HG02852 (cell line): ENCODE results near the gene PLOD2.
"Not testable (repeated sequence)": the region's sequence is repeated elsewhere in the genome, so short reads cannot be mapped to it uniquely, and the experiment has no call there.

Experiments
- ATAC-seq: cut with Tn5 transposase; IDR thresholded peaks from one replicate; pipeline ENCODE4 v1.9.1; 2021; ENCODE audit warnings: mild to moderate bottlenecking, moderate library complexity; ENCODE audit not compliant: unreplicated experiment

Gene PLOD2

GRCh38 chr3:146142757-146143156, 18.2 kb downstream of the PLOD2 start:
- no peak for ATAC-seq

DNA sequence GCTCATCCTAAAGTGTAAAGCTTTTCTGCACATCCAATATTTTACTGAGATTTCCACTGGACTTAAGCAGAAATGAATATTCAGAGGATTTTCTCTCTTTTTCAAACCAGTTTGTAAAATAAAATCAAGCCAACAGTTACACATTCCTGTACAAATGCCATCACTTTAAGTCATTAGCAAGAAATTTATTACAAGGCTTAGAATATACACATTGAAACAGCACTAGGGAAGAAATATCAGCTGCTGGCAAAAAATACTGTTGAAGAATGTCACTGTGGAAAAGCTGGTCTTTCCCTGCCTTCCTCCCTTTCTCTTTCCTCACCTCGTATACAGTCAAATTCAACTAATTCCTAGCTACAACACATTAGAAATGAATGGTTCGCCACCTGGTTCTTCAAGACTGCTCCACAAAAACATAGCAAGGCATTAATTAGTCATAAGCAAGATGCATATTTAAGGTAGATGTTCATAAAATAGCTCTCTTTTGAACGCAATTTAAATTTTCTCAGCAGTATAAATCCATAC, 21.3 kb downstream of the PLOD2 start:
- no peak for ATAC-seq

GRCh38 chr3:146138902-146139301, 22.1 kb downstream of the PLOD2 start:
- ATAC-seq = no peak

GRCh38 chr3:146136647-146137046, 24.3 kb downstream of the PLOD2 start:
- ATAC-seq = no peak

- ATAC-seq = no peak
These were observed 26.5 kb downstream of the PLOD2 start for GRCh38 chr3:146134348-146135117.

- ATAC-seq = no peak
These were observed 27.5 kb downstream of the PLOD2 start for GRCh38 chr3:146133441-146133840.

GRCh38 chr3:146131616-146132410, 29.2 kb downstream of the PLOD2 start:
- ATAC-seq = no peak

GRCh38 chr3:146130881-146131371, 30.1 kb downstream of the PLOD2 start:
- no peak for ATAC-seq

DNA sequence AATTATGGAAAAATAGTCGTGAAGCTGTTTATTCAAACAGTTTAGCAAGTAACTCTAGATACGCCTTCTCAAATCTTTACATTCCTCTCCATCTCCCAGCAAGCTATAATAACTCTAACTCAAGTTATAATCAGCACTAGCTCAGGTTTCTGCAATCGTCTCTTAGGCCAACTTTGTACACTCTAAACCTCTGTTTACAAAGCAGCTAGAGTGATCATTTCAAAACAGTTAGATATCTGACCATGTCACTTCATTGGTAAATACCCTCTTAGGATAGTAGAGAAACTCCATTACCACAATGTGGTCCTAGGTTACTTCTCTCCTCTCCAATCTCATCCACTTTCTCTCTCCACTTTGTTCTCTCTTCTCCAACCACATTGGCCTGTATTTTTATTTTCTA, 31.2 kb downstream of the PLOD2 start:
- no peak for ATAC-seq

DNA sequence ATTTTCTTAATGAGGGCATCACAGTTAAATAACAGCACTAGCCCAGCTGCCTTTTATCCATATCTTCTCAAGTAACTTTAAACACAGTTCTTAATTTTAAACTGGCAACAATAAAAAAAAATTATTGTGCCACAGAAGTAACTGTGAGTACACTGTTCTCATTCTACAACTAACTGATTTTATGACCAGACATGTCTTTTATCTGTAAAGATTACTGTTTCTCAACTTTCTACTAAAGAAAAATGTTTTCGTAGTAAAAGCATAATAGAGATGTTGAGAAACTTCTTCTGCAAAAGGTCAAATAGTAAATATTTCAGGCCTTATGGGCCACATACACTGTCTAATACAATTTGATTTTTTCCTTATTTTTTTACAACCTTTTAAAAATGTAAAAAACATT, 32.0 kb downstream of the PLOD2 start:
- ATAC-seq = no peak

GRCh38 chr3:146128179-146128578, 32.8 kb downstream of the PLOD2 start:
- ATAC-seq = no peak

DNA sequence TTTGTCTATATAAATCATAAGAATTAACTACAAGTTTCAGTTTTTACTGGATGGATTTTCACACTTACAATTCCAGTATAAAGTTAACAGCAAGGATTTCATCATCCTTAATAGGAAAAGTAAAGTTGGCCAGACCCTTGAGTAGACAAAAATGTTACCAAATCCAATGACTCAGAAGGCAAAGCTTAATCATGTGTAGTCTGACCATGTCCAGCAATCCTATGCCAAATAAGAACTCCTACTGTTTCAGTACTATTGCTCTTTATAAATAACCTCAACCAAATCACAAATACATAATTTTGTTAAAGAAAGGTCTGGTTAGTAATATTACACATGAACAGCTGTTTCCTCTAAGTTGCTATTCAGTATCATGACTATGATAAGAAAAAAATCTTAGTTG, 35.0 kb downstream of the PLOD2 start:
- ATAC-seq = no peak

DNA sequence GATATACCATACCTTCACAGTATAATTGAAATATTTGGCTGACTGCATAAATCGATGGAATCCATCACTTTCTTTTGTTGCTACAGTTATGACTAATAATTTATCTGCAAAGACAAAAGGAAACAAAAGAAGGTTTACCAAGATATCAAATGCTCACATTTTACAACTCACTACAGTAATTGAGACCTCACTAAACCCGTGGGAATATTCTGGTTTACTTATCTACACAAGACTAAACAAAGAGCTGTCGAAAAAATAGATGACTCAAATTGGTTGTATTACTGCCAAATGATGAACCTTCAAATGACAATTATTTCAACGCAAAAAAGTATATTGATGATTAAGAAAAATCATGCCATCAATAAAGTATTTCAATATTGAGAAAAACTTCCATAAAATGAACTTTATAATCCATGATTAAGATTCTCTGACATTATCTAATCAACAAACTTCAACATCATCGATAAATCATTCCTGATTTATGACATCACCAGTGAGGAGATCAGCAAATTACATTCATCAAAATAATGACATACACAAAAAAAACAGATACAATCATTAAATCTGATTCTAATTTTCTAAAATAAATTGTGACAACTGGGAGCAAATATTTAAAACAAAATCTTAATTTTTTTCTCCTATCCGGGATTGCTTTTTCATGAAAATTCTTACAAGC, 36.7 kb downstream of the PLOD2 start:
- ATAC-seq = no peak

GRCh38 chr3:146117406-146118285, 43.3 kb downstream of the PLOD2 start:
- no peak for ATAC-seq

GRCh38 chr3:146115619-146116018, 45.4 kb downstream of the PLOD2 start:
- ATAC-seq = no peak

DNA sequence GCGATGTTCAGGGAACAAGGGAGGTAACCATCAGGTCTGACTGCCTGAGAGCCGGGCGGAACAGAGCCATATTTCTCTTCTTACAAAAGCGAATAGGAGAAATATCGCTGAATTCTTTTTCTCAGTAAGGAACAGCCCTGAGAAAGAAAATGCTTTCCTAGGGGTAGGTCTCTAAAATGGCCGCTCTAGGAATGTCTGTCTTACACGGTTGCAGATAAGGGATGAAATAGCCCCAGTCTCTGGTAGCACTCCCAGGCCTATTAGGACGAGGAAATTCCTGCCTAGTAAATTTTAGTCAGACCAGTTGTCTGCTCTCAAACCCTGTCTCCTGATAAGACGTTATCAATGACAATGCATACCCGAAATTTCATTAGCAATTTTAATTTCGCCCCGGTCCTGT, 47.2 kb downstream of the PLOD2 start:
- not testable (repeated sequence) for ATAC-seq

- ATAC-seq = no peak
These were observed 49.6 kb downstream of the PLOD2 start for GRCh38 chr3:146111337-146111736.

DNA sequence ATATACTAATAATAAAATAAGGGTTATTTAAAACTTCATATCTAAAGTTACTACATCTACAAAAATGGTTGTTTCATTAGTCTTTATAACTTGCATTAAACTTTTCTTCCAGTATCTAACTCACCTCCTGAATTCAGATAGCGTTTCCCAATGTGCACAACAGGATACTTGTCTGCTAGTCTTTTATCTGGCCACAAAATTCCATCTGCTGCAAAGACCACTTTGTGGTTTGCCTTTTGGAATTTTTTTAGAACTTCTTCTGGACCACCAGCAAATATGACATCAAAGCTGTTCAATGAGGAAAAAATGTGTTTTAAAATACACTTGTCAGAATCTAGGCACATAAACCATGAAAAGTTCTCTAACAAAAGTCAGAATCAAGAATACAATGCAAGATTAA, 50.8 kb downstream of the PLOD2 start:
- ATAC-seq = no peak

GRCh38 chr3:146106986-146107385, 54.0 kb downstream of the PLOD2 start:
- no peak for ATAC-seq

- no peak for ATAC-seq
These were observed 56.9 kb downstream of the PLOD2 start for GRCh38 chr3:146104068-146104467.
